OCI-M2 (cell line): ENCODE data around the gene BPIFB4.
"Not testable (repeated sequence)": the region's sequence is repeated elsewhere in the genome, so short reads cannot be mapped to it uniquely, and the experiment has no call there.

ENCODE experiments used
- DNase-seq: peaks from one replicate; lab custom pipeline; 2025; ENCODE audit not compliant: unreplicated experiment; lab: John Stamatoyannopoulos, UW

The BPIFB4 gene

DNA sequence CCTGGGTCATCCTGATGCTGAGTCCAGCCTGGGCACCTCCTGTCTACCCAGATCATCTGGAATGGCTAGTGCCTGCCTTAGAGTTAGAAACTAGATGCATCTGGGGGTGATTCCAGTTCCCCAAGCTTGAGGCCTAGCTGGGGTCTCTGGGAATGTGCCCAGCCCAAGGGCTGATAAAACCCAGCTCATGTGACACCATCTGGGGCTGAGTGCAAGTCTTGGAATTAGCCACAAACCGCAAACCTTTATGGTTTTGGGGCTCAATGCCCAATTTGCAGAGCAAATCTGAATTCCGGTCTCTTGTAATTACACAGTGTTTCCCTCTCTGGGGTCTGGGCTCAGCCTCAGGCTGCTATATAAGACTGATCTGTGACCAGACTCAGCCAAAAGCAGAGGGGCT lies at the start of gene BPIFB4:
Gene BPIFB4, plus strand, starts transcription at position 385 of the 400 bp plus-strand sequence. CDS start 1,884 bp downstream, outside the sequence.
- DNase-seq: no peak

DNA sequence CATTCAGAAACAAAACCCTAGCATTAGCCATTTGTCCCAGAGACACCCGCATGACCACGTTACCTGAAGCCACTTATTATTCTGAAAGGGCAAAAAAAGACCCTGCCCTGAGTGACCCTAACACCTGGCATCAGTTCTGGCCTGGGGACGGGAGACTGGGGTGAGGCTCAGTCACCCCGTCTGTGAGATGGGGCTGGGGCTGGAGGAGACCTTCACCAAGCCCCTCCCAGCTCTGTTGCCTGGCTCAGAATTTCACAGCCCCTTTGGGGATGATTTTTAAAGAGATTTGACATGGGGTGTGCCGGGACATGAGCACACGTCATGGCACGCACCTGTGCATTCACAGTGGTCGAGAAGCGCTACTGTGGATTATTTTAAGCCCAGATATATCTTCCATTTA lies 49.4 kb upstream of the BPIFB4 start:
- DNase-seq: no peak

DNA sequence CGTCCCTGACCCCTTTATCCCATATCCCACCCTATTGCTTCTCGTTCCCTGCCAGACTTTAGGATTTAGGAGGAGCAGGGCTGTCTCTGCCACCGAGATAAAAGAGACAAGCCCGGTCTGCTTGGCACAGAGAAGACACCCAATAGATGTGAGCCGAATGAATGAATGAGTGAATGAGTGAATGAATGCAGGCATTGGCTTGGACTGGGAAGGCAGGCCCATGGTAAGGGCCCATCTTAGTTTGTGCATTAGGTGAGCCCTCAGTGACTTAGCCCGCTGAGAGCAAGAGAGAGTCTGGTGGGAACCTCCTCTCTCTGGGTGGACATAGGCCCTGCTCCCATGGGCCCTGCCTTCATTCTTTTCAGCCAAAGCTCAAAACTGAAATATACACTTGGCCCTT lies 48.9 kb upstream of the BPIFB4 start:
- DNase-seq: no peak

DNA sequence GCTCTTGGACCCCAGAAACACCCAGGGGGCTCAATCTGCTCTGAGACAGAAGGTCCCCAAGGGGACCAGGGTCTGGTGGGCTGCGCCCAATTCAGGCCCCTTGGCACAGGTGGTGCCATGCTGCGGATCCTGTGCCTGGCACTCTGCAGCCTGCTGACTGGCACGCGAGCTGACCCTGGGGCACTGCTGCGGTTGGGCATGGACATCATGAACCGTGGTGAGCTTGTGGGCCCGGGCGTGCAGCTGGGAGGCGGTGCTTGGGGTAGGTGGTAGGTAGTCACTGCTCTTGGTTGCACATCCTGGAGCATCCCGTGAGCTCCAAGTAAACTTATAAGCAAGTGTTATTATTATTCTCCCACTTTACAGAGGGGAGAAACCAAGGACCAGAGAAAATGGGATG lies 47.9 kb upstream of the BPIFB4 start, which contains the start of gene BPIFB6:
Gene BPIFB6, plus strand, starts transcription at position 118 of the 400 bp plus-strand sequence. Its CDS starts 0 bp downstream, at position 118.
- no peak for DNase-seq

DNA sequence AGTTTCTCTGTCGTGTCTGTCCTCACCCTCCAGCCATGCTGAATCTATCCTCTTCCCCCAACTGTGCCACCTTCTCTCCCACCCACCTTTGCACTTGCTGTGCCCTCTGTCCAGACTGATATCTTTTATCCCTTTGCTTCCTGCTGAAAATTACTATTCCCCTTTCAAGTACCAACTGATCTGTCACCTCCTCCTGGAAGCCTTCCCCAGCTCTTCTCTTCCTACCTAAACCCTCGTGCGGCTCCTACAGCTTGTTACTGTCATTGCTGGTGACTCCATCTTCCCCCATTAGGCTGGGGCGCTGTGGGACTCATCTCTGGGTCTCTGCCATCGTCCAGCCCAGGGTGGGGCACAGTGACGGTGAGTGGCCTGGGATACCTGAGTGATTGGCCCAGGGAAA lies 46.9 kb upstream of the BPIFB4 start:
- no peak for DNase-seq

DNA sequence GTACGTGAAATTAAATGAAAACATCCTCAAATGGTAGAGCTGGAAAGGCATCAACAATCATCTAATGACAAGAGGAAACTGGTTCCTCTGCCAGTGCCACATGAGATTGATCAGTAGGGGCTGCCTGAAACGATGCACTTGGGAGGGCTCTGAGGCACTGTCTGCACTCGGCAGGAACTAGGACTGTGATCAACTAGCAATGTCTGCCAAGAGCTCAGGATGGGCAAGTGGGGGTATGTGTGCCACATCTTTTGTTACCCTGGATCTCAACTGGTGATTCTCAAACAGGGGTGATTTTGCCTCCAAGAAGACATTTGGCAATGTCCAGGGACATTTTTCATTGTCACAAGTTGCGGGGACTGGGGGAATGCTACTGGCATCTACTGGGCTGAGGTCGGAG lies 46.1 kb upstream of the BPIFB4 start:
- no peak for DNase-seq

DNA sequence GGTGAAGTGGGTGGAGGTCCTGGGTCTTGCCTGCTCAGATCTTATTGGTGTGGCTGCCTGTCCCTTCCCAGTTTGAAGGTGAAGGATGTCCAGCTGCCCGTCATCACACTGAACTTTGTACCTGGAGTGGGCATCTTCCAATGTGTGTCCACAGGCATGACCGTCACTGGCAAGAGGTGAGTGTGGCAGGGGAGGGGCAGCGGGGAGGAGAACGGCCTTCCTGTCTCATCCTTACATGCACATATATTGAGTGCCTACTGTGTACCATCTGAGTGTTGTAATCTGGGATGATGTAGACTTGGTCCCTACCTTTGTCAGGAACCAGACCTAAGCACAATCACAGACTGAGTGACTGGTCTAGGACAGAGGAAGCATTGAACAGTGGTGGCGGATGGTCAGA lies 45.3 kb upstream of the BPIFB4 start:
- DNase-seq: no peak

DNA sequence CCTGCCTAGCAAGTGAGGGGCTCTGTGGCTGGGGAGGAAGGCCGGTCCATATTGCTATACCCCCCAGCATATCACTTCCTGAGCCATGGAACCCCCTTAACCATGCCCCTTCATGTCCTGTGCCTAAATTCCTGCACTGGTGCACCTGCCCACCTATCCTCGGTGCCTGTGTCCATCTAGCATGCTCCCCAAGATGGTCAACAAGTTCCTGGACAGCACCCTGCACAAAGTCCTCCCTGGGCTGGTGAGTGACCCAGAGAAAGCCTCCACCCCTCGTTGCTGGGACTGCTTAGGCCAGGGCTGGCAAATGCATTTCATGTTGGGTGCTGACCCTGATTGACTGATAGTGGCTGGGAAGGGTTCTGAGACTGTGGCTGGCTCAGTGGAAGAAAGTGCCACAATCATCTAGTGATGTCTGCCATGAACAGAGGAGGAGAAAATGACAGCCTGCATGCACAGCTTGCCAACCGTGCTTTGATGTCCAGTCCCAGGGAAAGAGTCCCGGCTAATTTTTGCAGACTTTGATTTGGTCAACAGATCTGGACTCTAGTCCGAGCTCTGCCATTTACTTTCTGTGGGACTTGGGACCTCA lies 44.4 kb upstream of the BPIFB4 start:
- DNase-seq: no peak

DNA sequence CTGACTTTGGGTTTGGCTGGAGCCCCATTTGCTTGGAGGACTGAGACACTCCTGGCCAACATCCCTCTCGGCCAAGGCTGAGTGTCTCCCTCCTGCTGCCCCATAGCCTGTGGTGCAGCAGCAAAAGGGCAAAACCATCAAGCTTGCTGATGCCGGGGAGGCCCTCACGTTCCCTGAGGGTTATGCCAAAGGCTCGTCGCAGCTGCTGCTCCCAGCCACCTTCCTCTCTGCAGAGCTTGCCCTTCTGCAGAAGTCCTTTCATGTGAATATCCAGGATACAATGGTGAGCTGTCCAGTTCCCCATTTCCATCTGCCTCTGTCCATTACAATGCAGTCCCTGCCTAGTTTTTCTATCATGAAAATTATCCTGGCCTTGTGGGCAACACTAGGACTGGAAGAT lies 42.0 kb upstream of the BPIFB4 start:
- no peak for DNase-seq

DNA sequence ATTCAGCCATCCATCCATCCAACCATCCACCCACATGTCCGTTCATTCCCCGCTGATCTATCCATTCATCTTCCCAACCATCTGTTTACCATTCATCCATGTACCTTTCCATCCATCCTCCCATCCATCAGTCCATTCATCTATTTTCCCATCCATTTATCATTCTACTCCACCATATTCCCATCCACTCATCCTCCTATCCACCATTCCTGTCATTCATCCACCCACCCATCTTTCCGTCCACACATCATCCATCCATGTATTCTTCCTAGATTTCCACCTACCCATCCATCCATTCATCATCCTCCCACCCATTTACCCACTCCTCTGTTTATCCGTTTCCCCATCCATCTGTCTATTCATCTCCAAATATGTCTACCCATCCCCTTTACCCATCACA lies 41.2 kb upstream of the BPIFB4 start:
- no peak for DNase-seq

DNA sequence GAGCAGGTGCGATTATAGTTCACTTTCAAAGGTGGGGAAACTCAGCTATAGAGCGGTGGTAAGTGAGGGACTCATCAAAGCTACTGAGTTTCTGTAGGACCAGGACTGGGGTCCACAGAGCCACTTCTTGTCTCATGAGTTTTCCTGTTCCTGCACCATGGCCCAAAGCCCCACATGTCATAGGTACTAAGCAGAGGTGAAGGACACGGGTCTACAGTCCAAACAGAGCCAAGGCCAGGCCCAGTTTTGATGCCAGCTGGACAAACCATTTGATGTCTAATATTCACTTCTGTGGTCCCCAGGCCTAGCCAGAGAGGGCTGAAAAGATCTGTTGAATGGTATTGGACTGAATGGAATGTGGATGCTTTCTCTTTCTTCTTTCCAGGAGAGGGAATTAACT lies 37.0 kb upstream of the BPIFB4 start:
- DNase-seq: no peak

DNA sequence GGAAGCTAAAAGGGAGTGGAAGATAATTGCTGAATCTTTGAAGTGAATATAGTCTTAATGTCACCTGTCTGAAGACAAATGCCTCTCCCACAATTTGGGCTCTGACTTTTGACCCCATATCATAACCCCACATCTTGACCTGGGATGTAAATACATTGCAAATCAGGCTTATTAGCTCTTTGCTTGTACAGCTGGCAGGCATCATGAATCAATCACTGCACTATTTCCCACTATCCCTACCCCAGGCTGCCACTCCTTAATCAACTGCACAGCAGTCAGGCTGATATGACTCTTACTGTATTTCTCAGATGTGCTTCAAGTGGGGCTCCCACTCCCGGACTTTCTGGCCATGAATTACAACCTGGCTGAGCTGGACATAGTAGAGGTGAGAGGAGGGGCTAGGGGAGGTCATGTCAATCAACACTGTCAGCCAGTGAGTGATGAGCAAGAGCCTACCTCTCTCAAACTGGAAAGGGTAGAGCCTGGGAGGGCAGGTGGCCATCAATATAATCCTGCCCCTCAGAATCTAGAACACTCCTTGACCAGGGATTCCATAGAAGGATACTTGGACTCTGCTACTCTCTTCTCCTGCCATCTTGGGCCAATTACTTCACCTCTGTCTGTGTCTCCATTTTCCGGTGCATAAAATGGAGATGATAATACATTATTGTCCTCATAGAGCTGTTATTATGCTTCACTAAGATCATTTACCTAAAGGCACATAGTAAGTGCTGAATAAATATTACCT lies 36.3 kb upstream of the BPIFB4 start:
- no peak for DNase-seq

DNA sequence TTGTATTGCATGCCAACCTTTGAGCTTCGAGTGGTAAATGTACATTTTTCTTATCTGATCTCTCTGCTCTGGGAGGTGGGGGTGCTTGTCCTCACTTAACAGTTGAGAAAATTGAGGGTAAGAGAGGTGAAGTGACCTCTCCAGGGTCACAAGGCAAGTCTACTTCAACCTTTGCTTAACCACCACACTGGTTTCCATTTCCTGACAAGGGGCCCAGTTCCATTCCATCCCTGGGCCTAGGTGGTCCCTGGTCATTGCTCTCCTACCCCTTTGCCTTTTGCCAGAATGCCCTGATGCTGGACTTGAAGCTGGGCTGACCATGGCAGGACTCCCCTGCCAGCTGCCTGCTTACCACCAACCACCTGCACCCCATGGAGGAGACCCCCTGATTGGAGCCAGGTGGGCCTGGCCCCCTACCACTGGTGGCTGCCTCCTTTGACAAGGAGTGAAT lies 35.7 kb upstream of the BPIFB4 start:
- DNase-seq: no peak

DNA sequence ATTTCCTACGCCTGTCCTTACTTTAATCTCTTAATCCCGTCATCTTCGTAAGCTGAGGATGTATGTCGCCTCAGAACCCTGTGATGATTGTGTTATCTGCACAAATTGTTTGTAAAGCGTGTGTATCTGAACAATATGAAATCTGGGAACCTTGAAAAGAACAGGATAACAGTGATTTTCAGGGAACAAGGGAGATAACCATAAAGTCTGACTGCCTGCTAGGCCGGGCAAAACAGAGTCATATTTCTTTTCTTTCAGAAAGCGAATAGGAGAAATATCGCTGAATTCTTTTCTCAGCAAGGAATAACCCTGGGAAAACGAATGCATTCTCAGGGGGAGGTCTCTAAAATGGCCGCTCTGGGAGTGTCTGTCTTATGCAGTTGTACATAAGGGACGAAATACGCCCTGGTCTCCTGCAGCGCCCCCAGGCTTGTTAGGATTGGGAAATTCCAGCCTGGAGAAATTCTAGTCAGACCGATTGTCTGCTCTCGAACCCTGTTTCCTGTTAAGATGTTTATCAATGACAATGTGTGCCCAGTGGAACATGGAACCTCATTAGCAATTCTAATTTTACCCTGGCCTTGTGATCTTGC lies 34.2 kb upstream of the BPIFB4 start:
- DNase-seq: not testable (repeated sequence)

DNA sequence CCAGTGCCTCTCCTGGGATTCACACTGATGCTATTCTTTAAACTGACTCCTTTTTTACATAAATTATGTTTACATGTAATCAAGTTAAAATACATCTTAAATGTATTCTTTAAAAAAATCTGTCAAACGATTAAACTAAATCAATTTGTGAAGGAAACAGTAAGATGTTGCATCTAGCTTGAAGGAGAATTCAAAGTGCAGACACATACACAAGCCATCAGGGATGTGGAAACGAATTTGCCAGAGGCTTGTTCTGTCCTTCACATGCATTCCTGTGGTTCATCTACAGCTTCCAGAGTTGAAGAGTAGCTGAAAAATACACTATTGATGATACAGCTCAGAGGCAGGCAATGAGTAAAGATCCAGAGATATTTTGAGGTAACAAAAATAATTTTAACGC lies 33.0 kb upstream of the BPIFB4 start:
- DNase-seq: no peak

DNA sequence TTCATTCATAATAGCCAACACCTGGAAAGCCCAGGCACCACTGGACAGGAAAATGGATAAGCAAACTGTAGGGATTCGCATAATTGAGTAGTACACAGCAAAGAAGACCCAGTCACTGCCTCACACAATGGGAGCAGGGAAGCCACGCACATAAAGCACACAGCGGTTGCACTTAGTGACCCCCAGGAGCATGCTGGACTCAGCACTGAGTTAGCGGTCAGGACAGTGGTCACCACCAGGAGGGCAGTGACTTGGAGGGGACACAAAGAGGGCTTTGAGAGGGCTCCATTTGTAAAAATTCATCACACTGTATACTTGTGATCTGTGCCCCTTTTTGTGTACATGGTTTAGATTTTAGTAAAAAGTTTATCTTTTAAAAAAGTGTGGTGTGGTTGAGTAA lies 28.1 kb upstream of the BPIFB4 start:
- no peak for DNase-seq

DNA sequence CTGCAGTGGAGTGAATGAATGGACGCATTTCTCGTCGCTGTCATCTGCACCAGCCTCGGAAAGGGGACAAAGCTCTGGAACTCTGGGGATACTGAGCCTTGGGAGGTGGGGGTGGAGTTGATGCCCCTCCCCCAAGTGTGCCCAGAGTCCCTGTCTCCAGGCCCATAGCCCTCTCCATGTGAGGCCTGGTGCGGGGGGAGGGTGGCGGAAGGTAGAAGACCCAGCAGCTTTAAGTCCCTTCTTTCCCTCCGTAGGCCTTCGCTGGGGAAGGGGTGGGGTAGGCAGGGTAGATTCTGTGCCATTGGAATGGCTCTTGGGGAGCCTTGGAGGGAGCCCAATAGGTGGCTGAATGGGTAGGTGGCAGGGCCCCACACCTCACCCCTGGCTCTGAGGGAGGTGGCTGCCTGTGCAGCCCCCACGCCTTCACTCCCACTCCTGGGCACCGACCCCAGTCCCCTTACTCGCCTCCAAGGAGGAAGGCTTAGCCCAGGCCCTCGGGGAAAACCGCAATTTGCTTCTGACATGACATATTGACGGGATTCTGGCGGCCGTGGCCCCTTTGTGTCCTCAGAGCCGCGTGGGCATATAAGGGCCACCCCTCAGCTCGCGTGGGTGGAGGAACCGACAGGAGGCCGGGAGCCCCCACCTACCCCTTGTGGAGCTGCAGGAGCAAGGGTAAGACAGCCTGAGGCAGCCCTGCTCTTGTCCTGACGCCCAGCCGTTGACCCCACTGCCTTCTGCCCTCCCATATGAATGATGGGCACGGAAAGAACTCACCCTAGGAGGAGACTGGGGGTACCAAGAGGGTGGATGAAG lies 25.9 kb upstream of the BPIFB4 start, which contains the start of gene BPIFB3:
Gene BPIFB3, plus strand, starts transcription at position 613 of the 816 bp plus-strand sequence. CDS start 1,533 bp downstream, outside the sequence.
- no peak for DNase-seq

DNA sequence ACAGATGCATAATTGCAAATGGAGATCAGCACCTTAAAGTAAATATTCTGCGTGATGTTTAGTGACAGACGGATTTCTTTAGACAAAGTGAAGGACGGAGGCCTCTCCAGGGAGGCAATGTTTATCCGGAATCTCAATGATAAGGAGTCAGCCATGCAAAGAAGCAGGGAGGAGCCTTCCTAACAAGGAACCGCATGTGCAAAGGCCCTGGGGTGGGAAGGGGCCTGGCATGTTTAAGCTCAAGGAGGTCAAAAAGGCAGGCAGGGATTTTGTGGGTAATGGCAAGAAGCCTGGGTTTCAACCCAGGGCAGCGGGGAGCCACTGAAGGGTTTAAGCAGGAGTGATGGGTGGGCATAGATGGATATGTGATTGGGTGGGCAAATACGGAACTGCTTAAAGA lies 25.1 kb upstream of the BPIFB4 start:
- no peak for DNase-seq

DNA sequence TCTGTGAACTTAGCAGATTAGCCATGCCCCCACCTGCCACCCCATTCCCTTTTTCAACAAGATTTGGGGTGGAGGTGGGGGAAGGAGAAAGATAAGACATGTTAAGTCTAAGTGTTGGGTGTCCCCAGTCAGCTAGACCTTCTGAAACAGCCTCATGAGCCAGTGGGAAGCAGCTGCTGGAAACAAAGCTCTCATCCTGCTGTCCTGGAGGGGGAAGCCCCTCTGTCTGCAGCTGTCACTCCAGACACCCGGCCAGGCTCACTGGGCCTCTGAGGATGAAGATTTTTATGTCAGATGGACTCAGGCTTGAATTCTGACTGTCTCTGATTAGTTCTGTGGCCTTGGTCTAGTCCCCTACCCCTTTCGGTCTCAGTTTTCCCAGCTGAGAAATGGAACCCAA lies 24.7 kb upstream of the BPIFB4 start:
- DNase-seq: no peak

DNA sequence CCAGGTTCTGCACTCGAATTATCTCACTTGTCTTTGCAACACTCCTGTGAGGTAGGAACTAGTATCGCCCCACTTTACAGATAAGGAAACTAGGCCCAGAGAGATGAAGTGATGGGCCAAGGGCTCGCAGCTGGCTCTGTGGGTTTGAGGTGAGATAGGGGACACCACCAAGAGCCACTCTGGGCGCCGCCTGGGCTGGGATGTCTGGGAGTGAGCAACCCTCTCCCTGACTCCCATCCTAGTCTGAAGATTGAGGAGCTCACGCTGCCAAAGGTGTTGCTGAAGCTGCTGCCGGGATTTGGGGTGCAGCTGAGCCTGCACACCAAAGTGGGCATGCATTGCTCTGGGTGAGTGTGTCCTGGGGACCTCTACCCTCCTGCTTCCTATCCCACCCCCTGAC lies 20.3 kb upstream of the BPIFB4 start:
- DNase-seq: no peak

DNA sequence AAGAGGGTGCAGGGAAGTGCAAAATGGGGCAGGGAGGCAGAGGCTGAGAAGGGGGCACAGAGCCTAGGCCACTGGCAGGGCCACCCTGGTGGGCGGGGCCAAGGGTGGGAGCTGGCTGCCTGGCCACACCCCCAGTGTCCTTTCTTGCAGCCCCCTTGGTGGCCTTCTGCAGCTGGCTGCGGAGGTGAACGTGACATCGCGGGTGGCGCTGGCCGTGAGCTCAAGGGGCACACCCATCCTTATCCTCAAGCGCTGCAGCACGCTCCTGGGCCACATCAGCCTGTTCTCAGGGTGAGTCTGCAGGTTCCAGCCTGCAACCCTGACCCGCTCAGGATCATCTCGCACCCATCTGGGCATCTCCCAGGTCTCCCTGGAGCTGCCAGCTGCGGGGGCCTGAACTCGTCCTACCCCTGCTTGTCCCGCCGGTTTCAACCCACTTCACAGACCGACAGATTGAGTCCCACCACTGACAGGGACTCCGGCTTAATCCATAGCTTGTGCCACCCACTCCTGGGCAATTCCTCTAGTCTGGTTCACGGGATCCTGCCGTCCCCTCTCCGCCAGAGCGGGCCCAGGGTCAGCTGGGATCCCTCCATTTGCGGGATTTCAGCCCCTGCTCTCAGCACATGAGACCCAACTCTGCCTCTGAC lies 19.6 kb upstream of the BPIFB4 start:
- no peak for DNase-seq
